Neural progenitor cell (in vitro differentiated cells): Measurements from ENCODE around the gene KRT10.

Source experiments
- EZH2 ChIP-seq: fragments of 200-600 bp; sonication (generic); IDR thresholded peaks from 2 replicates; pipeline ENCODE4 v1.6.1; 2017; ENCODE audit warnings: antibody characterized with exemption, mild to moderate bottlenecking, moderate library complexity
- TF ChIP-seq, protein P1 (sequence below): fragments of 200-600 bp; sonication (generic); IDR thresholded peaks from 2 replicates; pipeline ENCODE4 v1.5.1; 2017; ENCODE audit warnings: antibody characterized with exemption, mild to moderate bottlenecking

- TF ChIP-seq, protein P1, sequence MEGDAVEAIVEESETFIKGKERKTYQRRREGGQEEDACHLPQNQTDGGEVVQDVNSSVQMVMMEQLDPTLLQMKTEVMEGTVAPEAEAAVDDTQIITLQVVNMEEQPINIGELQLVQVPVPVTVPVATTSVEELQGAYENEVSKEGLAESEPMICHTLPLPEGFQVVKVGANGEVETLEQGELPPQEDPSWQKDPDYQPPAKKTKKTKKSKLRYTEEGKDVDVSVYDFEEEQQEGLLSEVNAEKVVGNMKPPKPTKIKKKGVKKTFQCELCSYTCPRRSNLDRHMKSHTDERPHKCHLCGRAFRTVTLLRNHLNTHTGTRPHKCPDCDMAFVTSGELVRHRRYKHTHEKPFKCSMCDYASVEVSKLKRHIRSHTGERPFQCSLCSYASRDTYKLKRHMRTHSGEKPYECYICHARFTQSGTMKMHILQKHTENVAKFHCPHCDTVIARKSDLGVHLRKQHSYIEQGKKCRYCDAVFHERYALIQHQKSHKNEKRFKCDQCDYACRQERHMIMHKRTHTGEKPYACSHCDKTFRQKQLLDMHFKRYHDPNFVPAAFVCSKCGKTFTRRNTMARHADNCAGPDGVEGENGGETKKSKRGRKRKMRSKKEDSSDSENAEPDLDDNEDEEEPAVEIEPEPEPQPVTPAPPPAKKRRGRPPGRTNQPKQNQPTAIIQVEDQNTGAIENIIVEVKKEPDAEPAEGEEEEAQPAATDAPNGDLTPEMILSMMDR: no peak
- TF ChIP-seq EZH2: no peak
Observed at GRCh38 chr17:40827746-40828453, 5.5 kb upstream of the KRT10 start.
